Glomerular endothelial cell (primary cell): ENCODE results near the gene MCAT. TPM values are rescaled to one million over a fixed set of nuclear protein-coding genes. Genes with fewer than 3 reads are reported as not detected.

Experiments
- DNase-seq: peaks from one replicate; pipeline ENCODE4 v3.0.0-alpha.2; 2011; ENCODE audit warnings: low read depth, low spot score; ENCODE audit errors: extremely low read depth
- total RNA-seq: library from RNA; depleted of rRNA; stranded (reverse); fragments of >200 nt; gene quantifications from 2 replicates; pipeline ENCODE4 v1.2.3, GENCODE V29; 2015

Gene MCAT
- total RNA-seq, result 23.6 and 27.7 TPM in 2 replicates

- no peak for DNase-seq
These were observed at the start of gene MCAT for GRCh38 chr22:43142880-43143562. TSS of gene MCAT (minus strand) at chr22:43143398. CDS start at chr22:43143348, 50 bp downstream.

DNA sequence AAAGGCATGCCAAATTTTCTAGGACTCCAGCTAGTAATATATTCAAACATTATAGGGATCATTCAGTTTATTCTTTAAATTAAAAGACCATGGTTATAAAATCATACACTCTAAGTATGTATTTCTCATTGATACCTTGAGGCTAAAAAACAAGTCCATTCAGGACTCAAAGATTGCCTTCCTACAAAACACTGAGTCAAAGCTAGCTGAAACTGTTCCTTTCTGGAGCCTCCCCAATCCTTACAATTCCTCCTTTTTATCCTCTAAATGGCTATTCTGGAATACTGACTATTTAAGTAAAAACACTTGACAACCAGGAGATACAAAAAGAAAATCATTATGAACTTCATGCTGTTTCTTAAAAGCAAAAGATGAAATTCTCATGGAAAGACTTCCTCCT lies 48.6 kb upstream of the MCAT start:
- DNase-seq, result no peak

DNA sequence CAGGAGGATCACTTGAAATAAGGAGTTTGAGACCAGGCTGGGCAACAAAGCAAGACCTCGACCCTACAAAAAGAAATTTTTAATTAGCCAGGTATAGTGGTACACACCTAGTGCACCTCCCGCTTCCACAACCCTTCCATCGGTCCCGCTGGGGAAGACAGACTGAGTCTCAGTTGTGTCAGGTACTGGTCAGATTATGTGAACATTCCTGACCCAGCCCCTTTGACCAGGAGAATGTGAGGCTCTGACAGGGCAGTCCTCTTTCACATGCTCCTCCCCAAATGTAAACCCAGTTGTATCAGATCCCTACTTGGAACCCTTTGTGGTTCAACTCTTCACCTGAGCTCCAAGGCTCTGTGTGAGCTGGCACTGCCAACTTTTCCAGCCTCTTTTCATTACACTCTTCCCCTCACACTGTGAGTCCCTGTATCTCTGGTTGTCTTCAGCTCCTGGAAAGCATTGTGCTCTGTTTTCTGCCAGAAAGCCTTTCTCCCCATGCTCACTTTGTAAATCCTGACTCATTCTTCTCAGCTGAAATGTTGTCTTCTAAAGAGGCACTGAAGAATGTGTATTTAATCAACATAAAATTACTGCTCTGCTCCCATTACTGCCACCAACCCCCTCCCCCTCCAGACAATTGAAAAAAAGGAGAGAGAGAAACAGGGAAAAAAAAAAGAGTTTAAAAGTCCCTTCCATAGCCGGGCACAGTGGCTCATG lies 45.8 kb upstream of the MCAT start:
- DNase-seq, result no peak

- DNase-seq, result no peak
These were observed 44.2 kb upstream of the MCAT start for GRCh38 chr22:43187171-43188099.

GRCh38 chr22:43186272-43187170 lies 43.3 kb upstream of the MCAT start, which contains the start of gene TTLL12:
TSS of gene TTLL12 (minus strand) at chr22:43187134. CDS start at chr22:43187069, 65 bp downstream.
- DNase-seq, result no peak

- no peak for DNase-seq
These were observed 42.7 kb upstream of the MCAT start for GRCh38 chr22:43185860-43186261.

DNA sequence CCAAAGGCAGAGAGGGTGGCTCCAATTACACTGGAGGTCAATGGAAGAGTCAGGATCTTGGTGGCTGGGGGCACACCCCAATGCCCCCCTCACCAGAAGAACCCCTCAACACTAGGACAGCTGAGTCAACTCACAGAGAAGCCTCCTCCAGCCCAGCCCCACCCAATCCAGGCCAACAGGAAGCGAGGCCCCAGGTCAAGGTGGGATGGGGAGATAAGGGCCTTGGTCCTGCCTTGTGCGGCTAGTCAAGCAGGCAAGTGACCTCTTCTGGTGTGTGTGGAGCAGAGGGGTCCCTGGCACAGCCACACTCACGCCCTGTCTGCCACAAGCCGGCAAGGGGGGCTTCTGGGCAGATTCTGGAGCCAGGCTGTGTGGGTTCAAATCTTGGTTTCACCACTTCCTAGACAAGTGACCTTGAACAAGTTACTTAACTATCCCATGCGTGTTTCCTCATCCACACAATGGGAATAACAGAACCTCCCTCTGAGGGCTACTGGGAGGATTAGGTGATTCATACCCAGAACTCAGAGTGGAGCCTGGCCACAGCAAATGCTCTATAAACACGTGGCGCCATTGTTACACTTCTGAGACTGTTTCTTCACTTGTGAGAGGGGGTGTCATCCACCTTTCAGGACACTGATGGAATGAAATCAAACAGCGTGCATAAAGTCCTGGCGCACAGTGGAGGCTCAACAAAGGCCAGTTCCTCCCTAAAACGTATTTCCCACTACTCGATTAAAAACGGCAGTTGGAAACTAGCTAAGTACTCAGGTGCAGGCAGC lies 40.5 kb upstream of the MCAT start:
- peak; percentile 42 for DNase-seq

DNA sequence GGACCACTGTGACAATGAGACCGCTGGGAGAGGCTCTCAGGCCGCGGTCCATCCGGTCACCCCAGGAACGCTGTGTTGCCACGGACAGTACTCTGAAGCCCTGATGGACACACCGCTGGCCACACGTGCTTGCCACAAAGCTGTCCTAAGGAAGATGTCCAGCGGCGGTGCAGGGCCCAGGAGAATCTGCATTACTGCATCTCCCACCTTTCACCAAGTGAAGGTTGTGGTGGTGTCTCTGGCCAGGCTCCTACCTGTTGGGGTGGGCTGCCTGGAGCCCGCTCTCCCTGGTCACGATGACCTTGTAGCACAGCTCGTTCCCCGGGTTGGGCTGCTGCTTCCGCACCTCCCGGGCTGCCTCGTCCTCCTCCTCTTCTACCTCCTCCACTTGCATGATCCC lies 39.5 kb upstream of the MCAT start:
- DNase-seq, result no peak

GRCh38 chr22:43182118-43182517 lies 38.9 kb upstream of the MCAT start:
- no peak for DNase-seq

DNA sequence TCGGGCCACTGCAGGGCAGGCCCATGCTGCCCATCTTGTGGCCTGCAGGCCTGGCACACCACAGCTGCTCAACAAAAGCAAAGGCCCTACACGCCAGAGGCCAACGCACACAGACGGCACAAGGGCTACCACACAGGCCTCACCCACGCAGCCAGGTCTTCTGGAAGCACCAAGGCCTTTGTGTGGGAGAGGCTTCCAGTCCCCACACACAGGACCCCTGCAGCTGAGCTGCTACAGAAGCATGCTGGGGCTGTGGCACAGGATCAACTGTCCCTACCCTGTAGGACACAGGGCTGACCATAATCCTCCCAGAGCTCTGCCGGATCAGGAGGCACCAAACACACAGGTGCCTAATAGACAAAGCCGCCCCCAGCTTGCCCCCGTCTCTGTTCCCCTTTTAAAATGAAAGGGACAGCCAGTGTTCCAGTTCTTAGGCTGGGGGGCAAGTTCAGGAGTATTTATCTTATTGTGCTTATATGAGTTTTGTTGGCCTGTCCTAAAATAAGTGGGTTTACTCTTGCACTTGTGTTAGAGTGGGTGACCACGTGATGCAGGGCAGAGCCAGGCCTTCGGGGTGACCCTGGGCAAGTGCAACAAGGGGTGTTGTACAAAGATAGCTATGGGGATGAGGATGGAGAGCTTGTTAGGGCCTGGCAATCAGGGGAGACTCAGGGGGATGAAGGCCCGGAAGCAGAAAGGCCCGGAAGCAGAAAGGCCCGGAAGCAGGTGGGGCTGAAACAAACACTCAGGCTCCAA lies 38.3 kb upstream of the MCAT start:
- DNase-seq, result no peak

DNA sequence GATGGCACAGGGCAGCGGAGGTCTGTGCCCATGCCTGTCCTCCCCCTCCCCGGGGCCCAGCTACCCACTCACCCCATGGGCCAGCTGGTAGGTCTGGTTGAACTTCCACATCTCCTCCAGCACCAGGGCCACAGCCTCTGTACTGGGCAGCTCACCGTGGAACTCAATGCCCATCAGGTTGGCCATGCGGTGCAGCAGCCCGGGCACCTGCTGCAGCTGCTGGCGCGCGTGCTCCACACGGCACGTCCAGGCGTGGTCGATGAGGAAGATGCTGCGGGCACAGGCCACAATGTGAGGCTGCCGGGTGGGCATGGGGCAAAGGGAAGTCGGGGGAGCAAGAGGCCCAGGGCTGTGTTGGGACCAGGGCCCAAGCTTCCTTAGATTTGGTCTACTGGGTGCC lies 37.5 kb upstream of the MCAT start:
- no peak for DNase-seq

GRCh38 chr22:43179911-43180195 lies 36.7 kb upstream of the MCAT start:
- DNase-seq, result no peak

DNA sequence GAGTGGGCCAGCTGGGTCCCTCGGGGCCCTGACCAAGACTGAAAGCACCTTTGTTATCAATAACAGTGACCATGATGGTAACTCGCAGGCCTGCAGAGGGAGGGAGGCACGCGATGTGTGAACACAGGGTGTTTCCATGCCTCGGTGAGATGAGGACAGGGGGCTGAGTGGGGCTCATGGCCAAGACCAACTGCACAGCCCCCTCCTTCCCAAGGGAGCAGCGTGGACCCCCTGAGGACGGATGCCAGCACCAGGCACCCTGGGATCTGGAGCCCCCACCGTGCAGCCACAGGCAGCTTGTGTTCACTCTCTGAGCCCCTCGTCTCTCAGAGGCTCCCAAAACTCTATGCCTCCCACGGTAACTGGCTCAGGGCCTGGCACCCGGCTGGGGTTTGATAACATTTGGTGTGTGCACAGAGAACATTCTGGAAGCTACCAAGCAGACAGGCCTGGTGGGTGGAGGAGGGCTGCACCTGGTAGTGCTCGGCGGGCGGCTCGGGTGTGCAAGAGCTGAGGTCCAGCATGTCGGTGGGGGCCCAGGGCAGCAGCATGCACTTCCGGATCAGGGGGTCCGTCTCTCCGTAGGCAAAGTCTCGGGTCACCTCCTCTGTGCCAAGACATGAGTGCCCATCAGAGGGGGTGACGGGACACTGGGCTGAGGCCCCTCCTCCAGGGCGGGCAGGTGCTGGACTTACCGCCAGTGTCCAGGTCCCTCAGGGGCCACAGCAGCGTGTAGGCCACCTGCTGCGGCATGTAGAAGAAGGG lies 36.1 kb upstream of the MCAT start:
- no peak for DNase-seq

DNA sequence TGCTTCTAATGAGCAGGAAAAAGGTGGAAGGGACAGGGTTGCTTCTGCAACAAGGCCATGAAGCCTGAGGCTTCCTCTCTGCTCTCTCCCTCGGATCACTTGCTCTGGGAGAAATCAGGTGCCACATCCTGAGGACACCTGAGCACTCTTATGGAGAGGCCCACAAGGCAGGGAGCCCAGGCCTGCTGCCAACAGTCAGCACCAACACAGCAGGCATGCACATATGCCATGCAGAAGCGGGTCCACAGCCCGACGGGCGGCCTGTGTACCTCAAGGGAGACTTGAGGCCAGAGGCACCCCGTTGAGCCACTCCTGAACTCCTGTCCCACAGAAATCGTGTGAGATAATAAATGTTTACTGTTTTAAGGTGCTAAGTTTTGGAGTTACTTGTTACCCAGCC lies 34.3 kb upstream of the MCAT start:
- no peak for DNase-seq

GRCh38 chr22:43176090-43176489 lies 32.9 kb upstream of the MCAT start:
- DNase-seq, result no peak

- no peak for DNase-seq
These were observed 31.8 kb upstream of the MCAT start for GRCh38 chr22:43174941-43175531.

GRCh38 chr22:43173976-43174720 lies 30.9 kb upstream of the MCAT start:
- DNase-seq, result no peak
